H4 (cell line): ENCODE data around the gene SEMA5A. TPM values are rescaled to one million over a fixed set of nuclear protein-coding genes. Genes with fewer than 3 reads are reported as not detected.
"Not testable (repeated sequence)": the region's sequence is repeated elsewhere in the genome, so short reads cannot be mapped to it uniquely, and the experiment has no call there.

Source experiments
- DNase-seq: peaks from one replicate; pipeline ENCODE4 v3.0.0-alpha.2; 2015; ENCODE audit warnings: low spot score
- total RNA-seq: library from RNA; depleted of rRNA; stranded (reverse); fragments of >200 nt; shearing (Covaris generic); gene quantifications from 2 replicates; pipeline ENCODE4 v1.2.3, GENCODE V29; 2014

Gene SEMA5A
- total RNA-seq, 1 experiment from 2014 or later, result 20.4 TPM

DNA sequence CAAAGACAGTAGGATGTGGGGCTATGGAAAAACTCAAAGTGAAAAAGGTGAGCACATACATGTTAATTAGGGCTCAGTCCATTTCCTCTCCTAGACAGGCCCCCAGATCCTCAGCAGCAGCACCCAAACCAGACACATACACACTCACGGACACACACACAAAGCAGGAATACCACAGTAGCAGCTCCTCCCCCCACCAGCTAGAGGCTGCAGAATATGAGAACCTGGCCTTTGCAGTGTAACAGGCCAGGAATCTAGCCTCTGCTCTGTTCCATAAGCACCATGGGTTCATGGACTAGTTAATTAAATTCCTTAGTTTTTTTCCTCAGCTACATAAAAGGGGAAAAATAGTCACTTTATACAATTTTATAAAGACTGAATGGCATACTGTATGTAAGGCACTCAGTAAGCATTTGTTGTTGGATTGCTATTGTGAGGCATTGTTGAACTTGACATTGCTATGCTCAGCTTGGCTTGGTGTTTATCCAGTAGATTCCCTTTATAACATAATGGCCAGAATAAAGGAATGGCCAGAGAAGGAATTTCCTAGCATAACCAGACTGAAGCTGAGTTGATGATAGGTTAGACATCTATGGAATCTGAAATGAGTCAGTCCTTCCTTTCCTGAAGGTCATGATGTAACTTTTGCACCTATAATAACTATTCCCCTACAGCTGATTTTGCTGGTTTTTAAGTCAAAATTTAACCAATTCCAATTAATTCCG lies 186.8 kb downstream of the SEMA5A start:
- no peak for DNase-seq

DNA sequence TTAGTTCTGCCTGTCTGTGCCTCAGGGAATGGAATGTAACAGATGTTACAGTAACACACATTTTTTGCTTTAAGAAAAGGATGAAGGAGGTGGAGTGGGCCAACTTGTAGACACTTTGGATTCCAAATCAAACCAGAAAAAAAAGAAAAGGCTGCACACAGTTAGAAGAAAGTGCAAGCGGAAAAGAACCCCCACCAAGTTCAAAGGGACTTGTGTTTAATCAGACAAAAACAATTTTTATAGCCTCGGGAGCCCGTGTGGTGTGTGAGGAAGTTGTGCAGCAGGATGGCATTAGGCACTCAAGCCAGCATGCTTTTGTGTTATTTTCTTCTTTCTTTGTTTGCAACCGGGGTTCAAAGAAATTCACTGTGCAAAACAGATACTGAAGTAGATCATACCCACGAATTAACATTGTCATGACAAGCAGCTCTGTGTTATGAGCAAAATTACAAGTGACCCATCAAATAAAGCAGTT lies 189.5 kb downstream of the SEMA5A start:
- DNase-seq, result no peak

DNA sequence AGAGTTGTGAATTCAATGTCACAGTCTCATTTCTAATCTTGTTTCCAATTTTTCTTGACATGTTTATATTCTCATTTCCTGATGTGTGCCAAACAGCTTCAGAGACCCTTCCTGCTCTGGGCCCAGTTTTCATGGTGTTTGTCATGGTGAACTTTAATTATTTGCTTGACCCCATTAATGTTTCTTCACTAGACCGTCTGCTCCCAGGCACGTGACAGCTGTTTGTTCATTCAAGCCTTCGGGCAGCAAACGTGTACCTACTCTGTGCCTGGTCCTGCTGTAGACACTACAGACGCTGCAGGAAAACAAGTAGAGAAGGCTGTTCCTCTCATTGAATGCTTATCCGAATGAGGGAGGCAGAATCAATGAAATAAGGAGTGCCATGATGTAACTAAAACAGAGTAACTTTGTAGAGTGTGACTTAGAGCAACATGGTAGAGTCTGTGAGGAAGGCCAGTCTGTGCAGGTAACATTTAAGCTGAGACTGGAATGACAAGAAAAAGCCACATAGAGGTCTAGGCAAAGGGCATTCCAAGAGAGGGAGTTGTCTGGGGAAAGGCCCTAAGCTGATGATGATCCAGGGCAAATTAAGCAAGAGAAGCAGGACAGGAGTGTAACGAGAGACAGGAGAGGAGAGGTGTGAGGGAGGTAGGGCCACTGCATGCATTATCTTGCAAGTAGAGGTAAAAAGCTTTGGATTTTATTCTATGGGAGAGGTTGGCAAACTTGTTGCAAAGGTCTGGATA lies 191.4 kb downstream of the SEMA5A start:
- no peak for DNase-seq

DNA sequence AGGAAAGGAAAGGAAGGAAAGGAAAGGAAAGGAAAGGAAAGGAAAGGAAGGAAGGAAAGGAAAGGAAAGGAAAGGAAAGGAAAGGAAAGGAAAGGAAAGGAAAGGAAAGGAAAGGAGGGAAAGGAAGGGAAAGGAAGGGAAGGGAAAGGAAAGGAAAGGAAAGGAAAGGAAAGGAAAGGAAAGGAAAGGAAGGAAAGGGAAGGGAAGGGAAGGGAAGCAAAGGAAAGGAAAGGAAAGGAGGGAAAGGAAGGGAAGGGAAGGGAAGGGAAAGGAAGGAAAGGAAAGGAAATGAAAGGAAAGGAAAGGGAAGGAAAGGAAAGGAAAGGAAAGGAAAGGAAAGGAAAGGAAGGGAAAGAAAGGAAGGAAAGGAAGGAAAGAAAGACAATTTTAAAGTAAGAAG lies 192.8 kb downstream of the SEMA5A start:
- DNase-seq, result not testable (repeated sequence)

DNA sequence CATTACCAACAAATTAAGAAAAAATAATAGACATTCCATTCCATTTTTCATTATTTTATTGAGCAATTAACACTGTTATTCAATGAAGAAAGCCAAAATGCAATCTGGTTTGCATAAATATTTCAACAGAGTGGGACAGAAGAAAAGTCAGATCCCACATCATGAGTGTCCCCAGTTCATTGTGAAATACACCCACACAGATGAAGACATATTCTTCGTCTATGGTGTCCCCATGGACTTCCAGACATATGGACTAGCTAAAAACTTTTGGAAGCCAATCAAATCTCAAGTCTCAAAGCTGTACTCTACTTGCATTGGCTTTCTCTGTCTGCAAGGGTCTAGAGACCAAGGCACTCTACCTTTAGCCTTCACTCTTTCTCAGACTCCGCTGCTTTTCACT lies 194.3 kb downstream of the SEMA5A start:
- no peak for DNase-seq

DNA sequence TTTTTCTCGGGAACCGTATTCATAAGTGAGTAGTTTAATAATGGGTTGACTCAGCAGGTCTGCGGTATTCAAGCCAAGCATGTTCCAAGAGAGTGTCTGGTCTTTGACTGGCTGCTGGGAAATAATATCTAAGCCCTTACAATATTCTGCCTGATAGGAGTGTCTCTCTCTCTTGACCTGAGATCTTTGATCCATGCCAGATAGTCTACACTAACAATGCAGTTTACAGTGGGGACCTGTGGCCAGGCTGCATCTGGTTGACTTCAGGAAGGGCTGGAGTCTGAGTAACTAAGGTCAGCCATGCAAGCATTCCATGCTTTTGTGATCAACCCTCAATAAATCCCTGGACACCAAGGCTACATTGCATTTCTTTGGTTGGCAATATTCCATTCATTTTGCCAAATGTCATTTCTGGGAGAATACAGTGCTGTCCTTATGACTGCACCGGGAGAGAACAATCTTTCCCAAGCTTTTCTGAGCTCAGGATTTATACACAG lies 195.5 kb downstream of the SEMA5A start:
- DNase-seq, result no peak

DNA sequence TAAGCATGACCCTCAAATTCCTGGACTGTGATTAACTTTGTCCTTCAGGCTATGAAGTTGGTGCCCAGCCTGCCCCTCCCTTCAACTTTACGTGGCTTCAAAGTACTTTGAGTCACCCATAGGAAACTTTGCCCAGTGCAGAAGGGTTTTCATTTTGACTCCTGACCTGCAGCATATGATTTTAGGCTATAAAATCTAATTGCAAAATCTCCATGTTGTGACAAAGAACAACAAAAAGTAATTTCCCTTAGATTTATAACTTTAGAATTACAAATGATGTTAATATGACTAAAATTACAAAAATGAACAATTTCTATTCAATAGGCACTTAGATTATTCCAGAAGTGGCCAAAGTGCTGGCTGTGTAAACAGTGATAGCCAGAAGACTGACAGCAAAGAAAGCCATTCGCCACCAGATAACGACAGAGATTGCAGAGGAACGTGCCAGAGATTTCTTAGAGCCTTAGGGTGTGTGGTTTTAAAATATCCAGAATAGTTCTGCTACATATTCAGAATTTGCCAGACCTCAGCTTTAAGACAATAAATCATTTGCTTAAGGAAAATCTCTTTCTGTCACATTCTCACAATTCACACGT lies 197.4 kb downstream of the SEMA5A start:
- peak; percentile 42 for DNase-seq

DNA sequence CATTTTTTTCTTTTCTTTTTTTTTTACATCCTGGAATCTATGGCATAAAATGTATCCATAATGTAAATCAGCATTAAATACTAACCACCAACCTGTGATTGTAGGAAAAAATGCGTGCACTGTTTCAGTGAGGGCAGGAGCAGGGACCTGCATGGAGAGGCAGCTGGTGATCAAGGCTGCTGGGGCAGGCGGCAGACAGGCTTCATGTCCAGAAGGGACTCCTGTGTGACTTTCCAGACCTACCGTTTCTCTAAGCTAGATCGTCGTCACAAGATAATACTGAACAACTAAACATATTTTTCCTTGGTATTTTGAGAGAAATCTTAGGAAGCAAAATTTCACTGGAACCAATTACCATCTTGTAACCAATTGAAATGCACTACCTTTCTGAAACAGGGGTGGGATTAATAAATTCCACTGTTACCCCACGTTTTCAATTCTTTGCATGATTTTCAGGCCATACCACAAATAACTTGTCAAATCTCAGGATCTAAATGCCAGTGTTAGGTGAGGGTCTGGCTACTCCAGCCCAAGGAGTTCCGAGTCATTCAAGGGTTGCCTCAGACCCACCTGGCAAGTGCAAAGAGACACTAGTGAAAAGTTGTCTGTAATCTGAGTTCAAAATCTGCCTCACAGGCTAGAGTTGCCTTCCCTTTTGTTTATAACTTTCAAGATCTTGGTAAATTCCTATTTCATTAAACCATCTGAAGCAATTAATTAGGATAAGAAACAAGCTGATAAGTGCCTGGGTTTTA lies 198.2 kb downstream of the SEMA5A start:
- no peak for DNase-seq

DNA sequence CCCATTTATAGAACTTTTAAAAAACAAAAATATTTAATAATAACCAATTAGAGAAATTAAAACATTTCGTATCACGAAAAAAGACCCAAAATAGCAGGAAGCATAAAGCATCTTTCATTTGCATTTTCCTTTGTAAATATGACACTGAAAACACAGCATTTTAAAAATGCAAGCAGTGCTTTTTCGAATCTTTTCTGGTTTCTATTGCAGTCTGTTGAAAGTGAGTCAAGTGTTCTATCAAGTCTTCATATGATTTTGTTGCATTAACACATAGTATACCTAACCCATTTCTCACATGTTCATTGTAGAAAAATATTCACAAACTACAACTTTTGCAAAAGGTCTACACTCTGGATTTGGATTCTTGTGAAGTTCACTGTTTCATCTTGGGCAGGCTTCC lies 198.8 kb downstream of the SEMA5A start:
- no peak for DNase-seq

DNA sequence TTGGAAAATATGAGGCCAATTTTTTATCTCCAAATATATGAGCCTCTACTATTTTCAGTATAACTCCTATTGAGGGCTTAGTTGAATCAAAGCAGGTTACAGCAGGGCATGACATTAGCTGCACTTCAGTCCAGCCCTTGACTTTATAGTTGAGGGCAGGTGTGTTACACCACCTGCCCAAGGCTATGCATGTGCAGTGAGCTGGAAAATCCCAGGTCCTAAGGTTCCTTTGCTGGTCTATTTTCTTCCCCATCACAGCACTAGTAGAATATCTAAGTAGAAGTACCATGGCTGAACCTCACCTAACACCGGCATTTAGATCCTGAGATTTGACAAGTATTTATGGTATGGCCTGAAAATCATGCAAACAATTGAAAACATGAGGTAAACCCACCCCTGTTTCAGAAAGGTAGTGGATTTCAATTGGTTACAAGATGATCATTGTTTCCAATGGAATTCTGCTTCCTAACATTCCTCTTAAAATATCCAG lies 201.1 kb downstream of the SEMA5A start:
- no peak for DNase-seq

DNA sequence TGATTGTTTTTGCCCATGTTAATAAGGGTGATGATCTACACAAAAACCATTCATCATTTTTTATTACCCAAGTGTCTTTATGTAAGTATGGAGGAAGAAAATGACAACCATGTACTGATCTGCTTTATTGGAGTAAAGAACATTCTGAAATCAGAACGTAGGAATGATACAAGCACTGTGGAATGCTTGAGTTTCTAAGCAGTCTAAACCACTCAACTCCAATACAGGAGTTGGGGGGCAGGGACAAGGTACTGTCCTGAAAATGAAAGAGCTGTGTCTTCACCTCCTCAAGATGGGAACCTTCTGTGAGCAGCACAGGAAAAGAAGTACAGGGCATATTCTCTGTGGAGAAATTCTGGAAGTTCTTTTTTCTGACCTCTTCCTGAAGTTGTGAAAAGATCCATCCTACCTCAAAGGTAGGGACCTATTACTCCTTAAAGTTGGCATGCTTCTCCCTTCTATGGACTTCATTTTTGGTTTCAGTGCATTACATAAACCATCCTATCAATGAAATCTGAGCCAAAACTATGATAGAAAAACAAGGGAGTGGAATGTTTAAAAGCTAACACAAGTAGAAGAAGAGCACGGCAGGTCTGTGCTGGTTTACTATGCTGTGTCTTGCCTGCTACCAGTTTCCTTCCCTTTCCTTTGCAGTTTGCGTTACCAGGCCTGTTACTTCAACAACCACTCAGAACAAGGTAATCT lies 202.6 kb downstream of the SEMA5A start:
- DNase-seq, result no peak

DNA sequence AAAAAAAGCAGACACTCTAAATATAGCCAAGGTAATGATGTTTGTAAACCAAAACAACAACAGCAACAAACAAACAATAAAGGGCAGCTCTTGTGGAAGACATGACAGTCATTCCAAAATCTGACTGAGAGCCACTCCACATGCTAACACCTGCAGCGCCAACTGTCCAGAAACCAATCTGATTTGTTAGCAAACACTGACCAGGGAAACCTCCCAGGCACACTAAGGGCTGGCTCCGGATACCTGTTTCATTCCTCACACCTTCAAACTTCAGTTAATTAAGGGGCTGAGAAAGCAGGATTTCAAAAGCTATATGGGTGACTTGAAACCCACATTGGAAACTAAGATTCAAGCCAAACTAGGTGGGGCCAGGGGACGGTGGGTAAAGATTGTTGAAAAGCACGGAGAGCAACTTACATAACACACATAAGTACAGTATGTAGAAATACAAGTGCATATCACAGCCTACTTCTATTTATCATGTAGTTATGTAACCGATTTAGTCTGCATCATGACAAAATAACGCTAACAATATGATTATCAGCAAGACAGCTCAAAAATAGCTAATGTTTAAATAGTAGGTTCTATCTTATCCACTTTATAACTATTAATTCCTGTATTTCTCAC lies 203.6 kb downstream of the SEMA5A start:
- no peak for DNase-seq

DNA sequence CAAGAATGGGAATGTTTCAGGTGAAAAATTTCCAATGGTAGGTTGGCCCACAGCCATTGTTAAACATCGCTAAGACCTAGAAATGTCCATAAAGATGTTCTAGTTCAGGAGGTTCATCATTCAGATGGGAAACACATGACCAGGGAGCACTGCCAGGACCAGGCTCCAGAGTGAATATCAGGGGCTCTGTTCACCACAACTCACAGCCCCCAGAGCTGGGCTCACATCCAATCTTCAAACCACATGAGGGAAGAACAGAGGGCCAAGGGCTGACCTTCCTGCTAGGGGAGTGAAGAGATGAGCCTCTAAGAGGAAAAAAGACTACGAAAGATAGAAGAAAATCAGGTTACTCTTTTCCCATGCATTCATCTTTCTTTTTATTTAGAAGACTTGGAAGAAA lies 205.8 kb downstream of the SEMA5A start:
- DNase-seq, result no peak

DNA sequence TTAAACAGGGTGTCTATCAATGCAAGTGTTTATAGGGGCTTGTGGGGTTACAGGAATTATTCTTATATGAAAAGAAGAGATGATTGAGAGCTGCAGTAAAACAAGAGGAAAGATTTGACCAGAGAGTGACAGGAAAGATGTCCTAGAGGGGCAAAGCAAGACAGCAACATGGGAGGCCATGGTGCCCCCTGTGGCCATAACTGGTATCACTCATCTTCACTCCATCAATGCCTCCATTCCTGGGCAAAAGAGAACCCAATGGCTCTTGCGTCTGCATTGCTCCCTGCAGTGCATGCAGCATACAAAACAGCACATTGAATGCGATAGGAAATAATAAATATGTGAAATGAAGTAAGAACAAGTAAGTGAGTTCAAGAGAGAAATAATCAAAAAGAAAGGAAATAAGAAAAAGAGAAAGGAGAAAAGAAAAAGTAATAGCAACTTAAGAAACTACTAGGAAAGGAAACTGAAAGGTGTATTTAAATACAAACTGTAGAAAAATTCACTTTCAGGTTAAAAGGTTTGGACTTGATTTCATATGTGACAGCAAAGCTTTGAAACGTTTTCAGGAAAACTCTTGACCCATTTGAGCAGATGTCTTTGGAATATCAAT lies 206.6 kb downstream of the SEMA5A start:
- peak; percentile 62 for DNase-seq

DNA sequence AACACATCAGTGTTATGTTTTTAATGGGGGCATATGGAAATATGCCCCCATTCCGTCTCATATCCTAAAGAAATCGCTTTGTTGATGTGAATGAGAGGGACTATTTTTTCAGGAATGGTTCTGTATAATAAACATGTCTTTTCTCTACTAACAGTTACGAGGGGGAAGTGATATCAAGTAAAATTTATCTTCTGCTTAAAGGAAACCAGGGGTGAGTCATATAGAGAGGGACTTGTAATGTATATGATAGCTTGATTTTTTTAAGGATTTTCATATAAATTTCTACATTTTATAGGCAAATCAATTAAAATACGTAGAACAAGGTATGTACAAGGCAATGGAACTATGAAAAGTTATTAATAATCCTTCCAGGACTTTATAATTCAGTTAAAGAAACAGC lies 207.1 kb downstream of the SEMA5A start:
- DNase-seq, result no peak

DNA sequence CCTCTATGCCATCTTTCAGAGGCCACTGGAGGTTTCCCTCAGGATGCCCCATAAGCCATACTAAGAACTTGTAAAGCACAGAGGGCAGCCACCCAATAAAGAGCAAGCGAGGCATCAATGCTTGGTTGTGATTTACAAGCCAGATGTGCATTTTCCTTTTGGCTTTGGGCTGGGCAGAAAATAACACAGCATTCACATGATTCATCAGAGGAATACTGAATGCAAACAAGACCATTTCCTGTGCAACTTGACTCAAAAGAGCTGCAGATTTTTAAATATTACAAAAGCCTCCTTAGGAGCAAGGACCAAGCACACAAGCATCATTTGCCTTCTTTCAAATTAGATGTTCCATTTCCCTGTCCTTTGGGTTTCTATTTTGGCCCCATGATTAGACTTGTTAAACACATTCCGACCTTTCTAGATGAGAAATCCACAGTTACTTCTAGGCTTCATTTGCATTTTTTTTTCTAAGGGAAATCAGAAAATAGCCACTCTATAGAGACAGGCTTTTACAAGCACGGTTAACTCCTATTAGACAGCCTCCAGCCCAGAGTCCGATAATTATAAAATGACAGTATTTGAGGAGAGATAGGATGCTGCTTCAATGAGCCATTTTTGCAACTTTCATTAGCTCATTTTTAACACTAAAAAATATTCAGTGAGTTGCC lies 207.8 kb downstream of the SEMA5A start:
- peak; percentile 49 for DNase-seq

DNA sequence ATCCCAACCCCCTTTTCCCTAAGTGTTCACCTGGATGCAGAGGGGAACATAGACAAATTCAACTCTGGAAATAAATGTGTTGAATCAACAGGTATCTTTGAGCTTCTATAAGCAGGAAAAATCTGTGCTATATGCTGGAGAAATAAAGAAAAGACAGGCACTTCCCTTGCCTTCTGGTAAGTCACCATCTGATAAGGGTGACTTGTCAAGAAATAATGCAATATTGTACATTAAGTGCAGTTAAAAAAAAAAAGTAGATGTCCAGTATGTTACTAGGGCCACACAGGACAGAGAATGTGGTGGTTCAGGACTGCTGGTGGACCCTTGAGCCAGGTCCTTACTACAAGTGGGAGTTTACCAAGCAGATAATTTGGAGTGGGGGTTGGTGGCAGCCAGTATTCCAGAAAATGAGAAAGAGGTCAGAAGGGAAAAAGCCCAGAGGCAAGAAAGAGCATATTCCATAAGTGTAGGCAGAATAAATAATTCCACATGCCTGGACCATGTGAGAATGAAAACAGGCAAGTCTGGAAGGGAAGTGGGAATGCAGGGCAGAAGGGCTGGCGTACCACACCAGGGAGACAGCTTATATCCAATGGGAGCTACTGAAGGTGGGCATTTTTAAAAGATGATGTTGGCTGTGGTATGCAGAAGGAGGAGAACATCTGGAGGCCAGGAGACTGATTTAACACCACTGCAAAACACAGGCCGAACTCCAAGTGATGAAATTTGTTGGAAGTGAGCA lies 209.9 kb downstream of the SEMA5A start:
- no peak for DNase-seq

DNA sequence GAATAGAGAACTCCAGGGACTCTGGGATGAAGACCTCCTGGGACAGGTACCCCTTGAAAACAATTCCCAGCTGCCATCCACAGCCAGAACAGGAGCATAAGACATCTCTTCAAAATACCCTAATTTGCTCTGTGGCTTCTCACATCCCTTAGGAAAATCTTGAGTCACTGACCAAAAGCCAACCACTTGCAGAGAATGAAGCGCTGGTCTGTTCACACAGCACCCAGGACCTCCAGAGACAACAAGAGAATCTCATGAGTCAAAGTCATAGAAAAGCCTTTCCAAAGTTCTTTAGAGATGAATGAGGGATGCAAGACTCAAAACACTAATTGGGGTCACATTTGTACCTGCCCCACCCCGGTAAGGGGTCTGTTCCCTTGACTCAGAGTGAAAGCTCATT lies 210.6 kb downstream of the SEMA5A start:
- DNase-seq, result no peak

DNA sequence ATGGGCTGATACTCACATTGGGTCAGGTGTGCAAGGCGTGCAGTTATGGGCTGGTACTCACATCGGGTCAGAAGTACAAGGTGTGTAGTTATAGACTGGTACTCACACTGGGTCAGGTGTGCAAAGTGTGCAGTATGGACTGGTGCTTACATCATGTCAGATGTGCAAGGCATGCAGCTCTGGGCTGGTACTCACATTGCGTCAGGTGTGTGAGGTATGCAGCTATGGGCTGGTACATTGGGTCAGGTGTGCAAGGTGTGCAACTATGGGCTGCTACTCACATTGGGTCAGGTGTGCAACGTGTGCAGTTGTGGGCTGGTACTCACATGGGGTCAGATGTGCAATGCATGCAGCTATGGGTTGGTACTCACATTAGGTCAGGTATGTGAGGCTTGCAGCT lies 213.8 kb downstream of the SEMA5A start:
- DNase-seq, result no peak
